Urinary bladder (tissue), 4 donors: ENCODE data around the gene WFDC10A. TPM values are rescaled to one million over a fixed set of nuclear protein-coding genes. Genes with fewer than 3 reads are reported as not detected.
"Not testable (repeated sequence)": the region's sequence is repeated elsewhere in the genome, so short reads cannot be mapped to it uniquely, and the experiment has no call there.

Experiments
- DNase-seq: peaks from one replicate; pipeline ENCODE4 v3.0.0-alpha.2; 2015; ENCODE audit errors: extremely low spot score
- H3K27ac ChIP-seq: one replicate; pipeline ENCODE4 v1.5.1; 2013; ENCODE audit warnings: low read depth, mild to moderate bottlenecking, moderate library complexity
- H3K36me3 ChIP-seq: one replicate; pipeline ENCODE4 v1.6.1; 2013; ENCODE audit warnings: mild to moderate bottlenecking, moderate library complexity; ENCODE audit not compliant: insufficient read depth
- H3K4me1 ChIP-seq: one replicate; pipeline ENCODE4 v1.6.1; 2013; ENCODE audit warnings: mild to moderate bottlenecking, moderate library complexity; ENCODE audit not compliant: insufficient read depth
- H3K4me3 ChIP-seq: one replicate; pipeline ENCODE4 v1.5.1; 2013; ENCODE audit warnings: low read depth, low read length
- whole genome bisulfite sequencing: extraction: QIAGEN DNeasy Blood & Tissue Kit; methylation state at CpG from one replicate; pipeline ENCODE4 v1.1.7; 2013; 5-methylcytosine and 5-hydroxymethylcytosine counted together
- polyA plus RNA-seq: library from polyadenylated mRNA; stranded (reverse); fragments of 200-250 nt; gene quantifications from one replicate; pipeline ENCODE4 v1.2.3, GENCODE V29; 2013
- total RNA-seq: library from RNA; depleted of rRNA; stranded (reverse); fragments of >200 nt; gene quantifications from one replicate; pipeline ENCODE4 v1.2.3, GENCODE V29; 2014
- donor health status: healthy with polysubstance abuse.
- donor health status: healthy.

WFDC10A gene
- total RNA-seq (not detected), polyA plus RNA-seq (not detected)

DNA sequence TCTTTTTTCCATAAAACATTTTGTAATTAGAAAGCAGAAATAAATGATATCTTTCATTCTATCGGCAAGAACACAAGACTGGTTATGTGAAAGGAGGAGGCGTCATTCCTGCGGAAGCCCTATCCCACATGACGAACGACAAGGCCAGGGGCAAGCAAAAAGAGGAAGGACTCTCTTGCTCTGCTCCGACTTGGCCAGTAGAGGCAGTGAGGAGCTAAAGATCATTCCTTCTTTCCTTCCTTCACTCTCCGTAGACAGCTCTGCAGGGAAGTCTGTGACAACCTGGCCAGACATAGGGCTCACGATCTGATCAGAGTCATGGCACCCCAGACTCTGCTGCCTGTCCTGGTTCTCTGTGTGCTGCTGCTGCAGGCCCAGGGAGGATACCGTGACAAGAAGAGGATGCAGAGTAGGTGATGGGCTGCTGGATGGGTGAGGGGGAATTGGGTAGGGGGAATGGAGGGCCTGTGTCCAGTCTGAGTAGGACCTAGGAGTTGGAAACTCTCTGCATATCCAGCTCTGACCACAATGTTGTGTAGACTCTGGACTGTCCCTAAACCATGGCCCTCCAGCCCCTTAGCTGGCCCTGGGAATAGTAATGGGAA is at the start of gene WFDC10A:
TSS of gene WFDC10A (plus strand) at position 244 of the 605 bp plus-strand sequence. CDS start at position 319, 75 bp downstream.
- no peaks in the 10 kb centered on the region for H3K4me1 ChIP-seq
- WGBS, result 9% methylated on average over 9 of the region's 9 CpGs
- no peak for DNase-seq
- no peak within 1 kb of the TSS for H3K4me3 ChIP-seq
- no peak within 1 kb of the TSS for H3K27ac ChIP-seq
- no peaks in the 10 kb centered on the region for H3K36me3 ChIP-seq

DNA sequence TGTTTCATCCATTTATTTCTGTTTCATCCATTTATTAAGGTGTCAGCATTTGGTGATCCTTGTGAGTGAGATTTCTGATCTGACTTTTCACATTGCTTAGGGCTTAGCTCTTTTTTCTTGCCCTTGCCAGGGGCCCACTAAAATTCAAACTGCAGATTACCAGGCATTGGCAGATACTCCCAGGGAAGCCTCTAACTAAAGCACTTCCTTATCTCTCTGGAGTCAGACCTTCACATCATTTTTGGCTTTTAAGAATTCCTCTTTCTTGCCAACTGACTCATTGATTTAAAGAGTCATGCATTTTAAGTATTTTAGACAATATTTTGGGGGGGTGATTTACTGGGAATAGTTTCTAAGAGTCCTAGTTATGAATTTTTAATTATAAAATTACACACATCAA is 47.8 kb upstream of the WFDC10A start:
- no peaks in the 10 kb centered on the region for H3K4me1 ChIP-seq
- no peak for DNase-seq
- no peak overlapping the region for H3K27ac ChIP-seq
- H3K36me3 ChIP-seq, result no peaks in the 10 kb centered on the region
- H3K4me3 ChIP-seq, result no peak overlapping the region

DNA sequence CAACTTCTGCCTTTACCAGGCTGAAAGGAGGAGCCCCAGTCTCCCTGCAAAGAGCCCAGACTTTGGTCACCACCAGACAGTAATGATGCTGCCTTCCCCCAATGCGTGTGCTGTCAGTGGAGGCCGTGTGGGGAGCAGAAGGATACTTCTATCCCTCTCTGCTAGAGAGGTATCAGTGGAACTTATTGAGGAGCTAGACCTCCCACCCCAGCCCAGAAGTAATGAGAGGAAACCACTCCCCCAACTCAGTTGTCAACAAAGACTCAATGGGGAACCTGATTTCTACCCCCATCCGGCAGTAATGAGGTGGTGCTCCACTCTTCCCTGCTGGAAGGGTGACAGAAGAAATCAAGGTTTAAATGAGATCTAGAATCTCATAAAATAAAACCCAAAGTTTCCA is 46.0 kb upstream of the WFDC10A start:
- no peaks in the 10 kb centered on the region for H3K4me1 ChIP-seq
- WGBS, result 59% methylated on average over 3 of the region's 3 CpGs
- no peak overlapping the region for H3K4me3 ChIP-seq
- H3K36me3 ChIP-seq, result no peaks in the 10 kb centered on the region
- no peak overlapping the region for H3K27ac ChIP-seq
- DNase-seq, result no peak

DNA sequence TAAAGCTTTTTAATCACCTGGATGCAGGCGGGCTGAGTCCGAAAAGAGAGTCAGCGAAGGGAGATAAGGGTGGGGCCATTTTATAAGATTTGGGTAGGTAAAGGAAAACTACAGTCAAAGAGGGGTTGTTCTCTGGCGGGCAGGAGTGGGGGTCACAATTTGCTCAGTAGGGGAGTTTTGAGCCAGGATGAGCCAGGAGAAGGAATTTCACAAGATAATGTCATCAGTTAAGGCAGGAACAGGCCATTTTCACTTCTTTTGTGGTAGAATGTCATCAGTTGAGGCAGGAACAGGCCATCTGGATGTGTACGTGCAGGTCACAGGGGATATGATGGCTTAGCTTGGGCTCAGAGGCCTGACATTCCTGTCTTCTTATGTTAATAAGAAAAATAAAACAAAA is 45.2 kb upstream of the WFDC10A start:
- not testable (repeated sequence) for H3K4me3 ChIP-seq, H3K4me1 ChIP-seq, H3K27ac ChIP-seq, DNase-seq, H3K36me3 ChIP-seq
- 78% methylated on average over 5 of the region's 5 CpGs for WGBS

DNA sequence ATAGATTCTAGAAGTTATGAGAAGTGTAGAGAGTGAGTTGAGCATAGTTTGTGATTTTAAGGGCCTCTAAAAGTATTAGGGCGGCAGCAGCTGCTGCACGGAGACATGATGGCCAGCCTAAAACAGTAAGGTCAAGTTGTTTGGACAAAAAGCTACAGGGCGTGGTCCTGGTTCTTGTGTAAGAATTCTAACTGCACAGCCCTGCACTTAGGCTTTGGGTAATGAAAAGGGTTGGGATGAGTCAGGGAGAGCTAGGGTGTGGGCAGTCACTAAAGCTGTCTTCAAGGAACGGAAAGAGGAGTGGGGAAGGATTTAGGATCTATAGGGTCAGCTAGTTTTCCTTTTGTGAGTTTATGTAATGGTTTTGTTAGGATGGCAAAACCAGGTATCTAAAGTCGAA is 43.6 kb upstream of the WFDC10A start:
- not testable (repeated sequence) for H3K27ac ChIP-seq, H3K36me3 ChIP-seq, H3K4me3 ChIP-seq, DNase-seq, H3K4me1 ChIP-seq
- 76% methylated on average over 5 of the region's 5 CpGs for WGBS

DNA sequence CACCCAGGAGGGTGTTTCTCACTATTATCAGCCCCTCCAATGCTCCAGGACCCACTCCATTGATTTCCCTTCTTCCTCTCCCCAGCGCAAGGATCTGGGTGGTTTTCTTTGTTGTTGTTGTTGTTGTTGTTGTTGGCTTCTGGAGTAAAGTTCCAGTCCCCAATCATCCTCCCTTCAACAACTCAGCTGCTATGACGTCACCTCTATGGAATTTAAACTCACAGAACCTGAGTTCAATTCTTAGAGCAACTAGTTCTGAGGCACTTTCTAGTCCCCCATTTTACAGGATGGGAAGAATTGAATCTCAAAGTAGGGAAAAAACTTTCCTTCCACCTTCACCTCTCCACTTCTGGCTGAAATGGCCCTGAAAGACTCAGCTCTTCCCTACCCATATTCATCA is 40.7 kb upstream of the WFDC10A start:
- Histone ChIP-seq H3K4me1 (no peaks in the 10 kb centered on the region), H3K27ac (no peak overlapping the region)
- WGBS, result 71% methylated on average over 2 of the region's 2 CpGs

DNA sequence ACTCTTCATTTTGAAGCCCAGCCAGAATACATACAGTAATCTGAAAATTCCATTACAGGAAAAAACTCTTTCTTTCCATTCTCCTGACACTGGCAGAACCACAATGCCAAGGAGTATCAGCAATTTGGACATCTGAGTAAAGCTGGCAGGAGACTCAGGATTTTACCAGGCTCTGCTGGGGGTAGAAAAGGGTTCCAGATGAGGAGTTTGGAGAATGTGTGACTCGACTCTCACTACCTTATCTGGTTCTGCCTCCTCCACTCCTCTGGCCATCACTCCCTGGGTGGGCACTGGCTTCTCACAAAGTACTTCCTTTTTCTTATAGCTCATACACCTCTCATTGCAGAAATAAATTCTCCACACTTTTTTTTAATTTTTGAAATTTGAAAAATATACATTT is 39.8 kb upstream of the WFDC10A start:
- Histone ChIP-seq H3K36me3 (no peaks in the 10 kb centered on the region), H3K4me1 (no peaks in the 10 kb centered on the region)
- 32% methylated on average over 1 of the region's 1 CpG for WGBS

More for the DNA sequence above, 40.7 kb upstream of the WFDC10A start:
- no peaks in the 10 kb centered on the region for H3K36me3 ChIP-seq
- no peak overlapping the region for H3K4me3 ChIP-seq
- no peak for DNase-seq

DNA sequence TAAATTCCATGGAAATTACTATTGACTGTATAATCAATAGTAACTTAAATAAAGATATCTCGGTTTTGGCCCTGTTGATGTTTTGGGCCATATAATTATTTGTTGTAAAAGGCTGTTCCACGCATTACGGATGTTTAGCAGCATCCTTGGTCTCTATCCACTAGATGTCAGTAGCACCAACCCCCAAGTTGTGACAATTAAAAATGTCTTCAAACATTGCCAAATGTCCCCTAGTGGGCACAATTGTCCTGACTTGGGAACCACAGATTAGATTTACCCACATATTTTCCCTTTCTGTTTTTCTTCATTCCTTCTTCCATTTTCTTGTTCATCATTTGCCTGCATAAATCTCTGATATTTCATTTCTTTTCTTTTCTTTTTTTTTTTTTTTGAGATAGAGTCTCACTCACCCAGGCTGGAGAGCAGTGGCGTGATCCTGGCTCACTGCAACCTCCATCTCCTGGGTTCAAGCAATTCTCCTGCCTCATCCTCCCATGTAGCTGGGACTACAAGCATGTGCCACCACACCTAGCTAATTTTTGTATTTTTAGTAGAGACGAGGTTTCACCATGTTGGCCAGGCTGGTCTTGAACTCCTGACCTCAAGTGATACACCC is 36.9 kb upstream of the WFDC10A start:
- no peak overlapping the region for H3K4me3 ChIP-seq
- no peaks in the 10 kb centered on the region for H3K36me3 ChIP-seq
- WGBS, result 62% methylated on average over 5 of the region's 5 CpGs
- H3K27ac ChIP-seq, result no peak overlapping the region
- DNase-seq, result no peak
- no peaks in the 10 kb centered on the region for H3K4me1 ChIP-seq

More for the DNA sequence above, 39.8 kb upstream of the WFDC10A start:
- no peak for DNase-seq
- Histone ChIP-seq H3K27ac (no peak overlapping the region), H3K4me3 (no peak overlapping the region)

DNA sequence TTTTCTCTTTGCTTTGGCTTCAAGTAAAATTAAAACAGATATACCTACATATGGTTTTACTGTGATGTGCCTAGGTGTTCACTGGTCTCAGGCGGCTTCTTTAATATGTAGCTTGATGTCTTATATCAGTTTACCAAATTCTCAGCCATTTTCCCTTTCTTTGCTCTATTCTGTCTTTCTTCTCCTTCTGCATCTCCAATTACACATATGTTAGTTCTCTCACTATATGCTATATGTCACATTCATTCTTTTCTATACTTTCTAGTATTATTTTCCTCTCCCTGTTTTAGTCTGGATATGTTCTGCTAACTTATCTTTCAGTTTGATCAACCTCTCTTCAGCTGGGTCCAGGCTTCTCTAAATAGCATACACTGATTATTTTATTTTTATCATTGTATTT is 36.0 kb upstream of the WFDC10A start:
- Histone ChIP-seq H3K4me1 (no peaks in the 10 kb centered on the region), H3K27ac (no peak overlapping the region), H3K36me3 (no peaks in the 10 kb centered on the region), H3K4me3 (no peak overlapping the region)
- 88% methylated on average over 1 of the region's 1 CpG for WGBS
- no peak for DNase-seq

DNA sequence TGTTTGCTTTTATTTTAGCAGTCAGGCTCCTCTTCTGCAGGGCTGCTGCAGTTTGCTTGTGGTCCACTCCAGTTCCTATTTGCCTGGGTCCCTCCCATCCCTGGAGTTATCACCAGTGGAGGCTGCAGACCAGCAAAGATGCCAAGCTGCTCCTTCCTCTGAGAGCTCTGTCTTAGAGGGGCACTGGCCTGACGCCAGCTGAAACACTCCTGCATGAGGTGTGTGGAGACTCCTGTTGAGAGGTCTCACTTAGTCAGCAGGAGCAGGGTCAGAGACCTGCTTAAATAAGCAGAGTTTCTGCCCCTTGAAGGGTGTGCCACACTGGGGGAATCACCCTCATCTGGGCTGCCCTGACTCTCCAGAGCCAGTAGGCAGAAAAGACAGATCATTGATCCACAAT is 34.3 kb upstream of the WFDC10A start:
- no peaks in the 10 kb centered on the region for H3K36me3 ChIP-seq
- WGBS, result 69% methylated on average over 1 of the region's 1 CpG

DNA sequence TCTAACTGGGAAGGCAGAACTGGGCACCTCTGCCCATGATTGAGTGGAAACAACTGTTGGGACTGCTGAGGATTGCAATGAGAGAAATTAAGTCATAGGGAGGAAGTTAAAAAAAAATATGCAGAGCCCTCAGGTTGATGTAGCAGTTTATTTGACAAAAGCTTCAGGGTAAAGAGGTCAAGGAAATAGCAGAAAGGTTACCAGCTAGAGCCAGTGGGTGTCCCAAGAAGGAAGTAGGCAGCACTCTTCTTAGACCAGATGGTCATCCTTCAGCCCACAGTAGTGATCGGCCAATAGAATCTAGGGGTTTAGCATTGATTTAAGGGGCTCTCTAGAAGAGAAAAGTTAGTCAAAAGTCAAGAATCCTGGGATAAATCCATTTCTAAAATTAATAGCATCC is 21.7 kb upstream of the WFDC10A start:
- H3K27ac ChIP-seq, result no peak overlapping the region
- H3K4me1 ChIP-seq, result no peaks in the 10 kb centered on the region
- WGBS, result 93% methylated on average over 1 of the region's 1 CpG

More for the DNA sequence above, 34.3 kb upstream of the WFDC10A start:
- DNase-seq, result no peak
- H3K4me1 ChIP-seq, result no peaks in the 10 kb centered on the region
- no peak overlapping the region for H3K4me3 ChIP-seq
- H3K27ac ChIP-seq, result no peak overlapping the region

DNA sequence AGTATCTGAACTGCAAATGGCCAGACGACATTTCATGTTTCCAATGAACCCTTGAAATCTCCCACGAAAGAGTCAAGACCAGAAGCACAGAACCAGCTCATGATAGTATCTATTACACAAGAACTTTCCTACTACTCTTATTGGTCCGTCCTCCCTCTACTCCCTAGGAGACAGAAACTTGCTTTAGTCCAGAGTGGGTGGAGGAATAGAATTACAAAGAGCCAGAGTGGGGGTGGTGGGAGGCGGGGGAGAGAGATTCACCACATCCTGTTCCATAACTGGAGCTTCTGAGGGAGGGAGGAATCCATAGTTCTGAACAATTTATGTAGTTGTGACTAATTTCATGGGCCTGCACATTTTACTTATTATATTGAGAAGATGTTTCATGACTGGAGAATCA is 18.5 kb upstream of the WFDC10A start:
- Histone ChIP-seq H3K36me3 (no peaks in the 10 kb centered on the region), H3K27ac (no peak overlapping the region), H3K4me3 (no peak overlapping the region), H3K4me1 (no peaks in the 10 kb centered on the region)
- WGBS, result 48% methylated on average over 4 of the region's 4 CpGs
- no peak for DNase-seq

More for the DNA sequence above, 21.7 kb upstream of the WFDC10A start:
- Histone ChIP-seq H3K36me3 (no peaks in the 10 kb centered on the region), H3K4me3 (no peak overlapping the region)
- no peak for DNase-seq

DNA sequence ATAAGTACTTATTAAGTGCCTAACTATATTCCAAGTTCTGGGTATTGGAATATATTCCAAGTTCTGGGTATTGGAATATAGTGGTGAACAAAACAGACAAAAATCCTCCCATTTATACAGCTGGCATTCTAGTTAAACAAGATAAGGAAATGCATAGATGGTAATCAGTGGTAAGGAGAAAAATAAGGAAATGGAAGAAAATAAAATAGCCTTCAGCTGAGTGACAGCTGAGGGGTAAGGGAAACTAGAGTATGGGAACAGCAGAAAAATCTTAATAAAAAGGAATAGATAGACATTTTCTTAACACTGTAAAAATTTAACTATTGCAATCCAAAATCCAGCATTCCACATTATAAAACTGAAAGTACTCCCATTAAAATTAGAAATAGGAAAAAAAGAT is 17.2 kb upstream of the WFDC10A start:
- Histone ChIP-seq H3K36me3 (no peaks in the 10 kb centered on the region), H3K4me1 (no peaks in the 10 kb centered on the region), H3K4me3 (no peak overlapping the region), H3K27ac (no peak overlapping the region)
- no peak for DNase-seq

DNA sequence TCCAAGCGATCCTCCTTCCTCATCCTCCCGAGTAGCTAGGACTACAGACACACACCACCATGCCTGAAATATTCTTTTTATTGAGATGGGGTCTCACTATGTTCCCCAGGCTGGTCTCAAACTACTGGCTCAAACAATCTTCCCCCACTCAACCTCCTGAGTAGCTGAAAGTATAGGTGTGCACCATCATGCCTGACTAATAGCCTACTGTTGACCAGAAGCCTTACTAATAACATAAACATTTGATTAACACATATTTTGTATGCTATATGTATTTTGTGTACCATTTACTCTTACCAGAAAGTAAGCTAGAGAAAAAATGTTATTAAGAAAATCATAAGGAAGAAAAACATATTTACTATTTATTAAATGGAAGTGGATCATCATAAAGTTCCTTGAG is 11.9 kb upstream of the WFDC10A start:
- H3K27ac ChIP-seq, result no peak overlapping the region
- H3K4me1 ChIP-seq, result no peaks in the 10 kb centered on the region
- DNase-seq, result no peak
- no peaks in the 10 kb centered on the region for H3K36me3 ChIP-seq
- 92% methylated on average over 2 of the region's 2 CpGs for WGBS
- no peak overlapping the region for H3K4me3 ChIP-seq
